ENCODE data around the gene BTBD6. TPM values are rescaled to one million over a fixed set of nuclear protein-coding genes. Genes with fewer than 3 reads are reported as not detected.
"Not testable (repeated sequence)": the region's sequence is repeated elsewhere in the genome, so short reads cannot be mapped to it uniquely, and the experiment has no call there.

The BTBD6 gene
- total RNA-seq, 1 experiment from 2014 or later, result 0.26 TPM

DNA sequence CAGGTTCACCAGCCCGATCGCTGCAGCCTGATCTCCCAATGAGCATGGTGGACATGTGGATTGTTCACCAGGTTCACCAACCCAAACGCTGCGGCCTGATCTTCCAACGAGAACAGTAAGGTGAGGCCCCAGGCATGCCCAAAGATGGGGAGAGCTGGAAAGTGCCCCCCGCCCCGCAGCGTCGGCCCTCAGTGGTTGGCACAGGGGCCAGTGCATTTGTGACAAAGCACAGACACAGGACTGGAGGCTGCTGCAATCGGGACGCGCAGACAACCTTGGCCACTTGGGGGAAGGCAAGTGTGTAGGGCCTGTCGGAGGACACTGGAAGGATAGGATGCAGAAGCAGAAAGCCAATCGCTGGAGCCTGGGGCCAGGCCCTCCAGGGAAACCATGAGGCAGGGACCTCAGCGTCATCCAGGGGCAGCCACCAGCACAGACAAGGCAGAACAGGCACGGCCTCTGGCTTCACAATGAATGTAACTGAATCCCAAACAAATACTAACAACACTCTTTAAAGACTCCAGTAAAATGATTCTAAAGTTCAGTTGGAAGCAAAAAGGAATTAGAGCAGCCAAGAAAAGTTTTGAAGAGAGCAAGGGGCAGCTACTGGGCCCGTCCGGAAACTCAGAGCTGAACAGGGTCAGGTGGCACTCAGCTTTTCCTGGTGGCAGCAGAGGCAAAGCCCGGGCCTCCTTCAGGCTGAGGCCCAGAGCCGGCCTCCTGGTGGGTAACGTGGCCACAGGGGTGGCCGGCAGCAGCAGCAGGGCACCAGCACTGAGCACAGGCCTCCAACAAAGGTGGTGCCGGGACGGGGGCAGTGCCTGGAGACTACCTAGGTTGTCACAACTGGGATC, 39.1 kb downstream of the BTBD6 start:
- no peak overlapping the region for H3K27ac ChIP-seq (ENCODE audit: low read length)
- in situ Hi-C loops (cut with HindIII; ENCODE audit: low pct_unique_long_range_greater_than_20kb, low sequenced_read_pairs), result no loop called here
- no peak for DNase-seq (ENCODE audit: low read depth, low spot score)
- POLR2A ChIA-PET, result no interaction called here
- intact Hi-C loops (cut with micrococcal nuclease; ENCODE audit: unreplicated experiment), result loop anchor here (10.0 kb wide), 1 partner anchor 193 kb away; no protein-coding TSS in a partner anchor
- peak; percentile 63; the same call in 1 of the 2 replicates for ATAC-seq
- H3K9me3 ChIP-seq (ENCODE audit: control insufficient read depth, insufficient read depth, low read depth, low read length), result no peaks in the 10 kb centered on the region
- TF ChIP-seq POLR2AphosphoS5 (IDR thresholded peaks at IDR 0.05; ENCODE audit: low read depth, low read length) (no peak), TCF7L2 (IDR thresholded peaks at IDR 0.05; ENCODE audit: low read depth, low read length) (no peak)
- TF ChIP-seq, protein P1, sequence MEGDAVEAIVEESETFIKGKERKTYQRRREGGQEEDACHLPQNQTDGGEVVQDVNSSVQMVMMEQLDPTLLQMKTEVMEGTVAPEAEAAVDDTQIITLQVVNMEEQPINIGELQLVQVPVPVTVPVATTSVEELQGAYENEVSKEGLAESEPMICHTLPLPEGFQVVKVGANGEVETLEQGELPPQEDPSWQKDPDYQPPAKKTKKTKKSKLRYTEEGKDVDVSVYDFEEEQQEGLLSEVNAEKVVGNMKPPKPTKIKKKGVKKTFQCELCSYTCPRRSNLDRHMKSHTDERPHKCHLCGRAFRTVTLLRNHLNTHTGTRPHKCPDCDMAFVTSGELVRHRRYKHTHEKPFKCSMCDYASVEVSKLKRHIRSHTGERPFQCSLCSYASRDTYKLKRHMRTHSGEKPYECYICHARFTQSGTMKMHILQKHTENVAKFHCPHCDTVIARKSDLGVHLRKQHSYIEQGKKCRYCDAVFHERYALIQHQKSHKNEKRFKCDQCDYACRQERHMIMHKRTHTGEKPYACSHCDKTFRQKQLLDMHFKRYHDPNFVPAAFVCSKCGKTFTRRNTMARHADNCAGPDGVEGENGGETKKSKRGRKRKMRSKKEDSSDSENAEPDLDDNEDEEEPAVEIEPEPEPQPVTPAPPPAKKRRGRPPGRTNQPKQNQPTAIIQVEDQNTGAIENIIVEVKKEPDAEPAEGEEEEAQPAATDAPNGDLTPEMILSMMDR (IDR thresholded peaks at IDR 0.05), result no peak
- TF ChIP-seq, protein P2, sequence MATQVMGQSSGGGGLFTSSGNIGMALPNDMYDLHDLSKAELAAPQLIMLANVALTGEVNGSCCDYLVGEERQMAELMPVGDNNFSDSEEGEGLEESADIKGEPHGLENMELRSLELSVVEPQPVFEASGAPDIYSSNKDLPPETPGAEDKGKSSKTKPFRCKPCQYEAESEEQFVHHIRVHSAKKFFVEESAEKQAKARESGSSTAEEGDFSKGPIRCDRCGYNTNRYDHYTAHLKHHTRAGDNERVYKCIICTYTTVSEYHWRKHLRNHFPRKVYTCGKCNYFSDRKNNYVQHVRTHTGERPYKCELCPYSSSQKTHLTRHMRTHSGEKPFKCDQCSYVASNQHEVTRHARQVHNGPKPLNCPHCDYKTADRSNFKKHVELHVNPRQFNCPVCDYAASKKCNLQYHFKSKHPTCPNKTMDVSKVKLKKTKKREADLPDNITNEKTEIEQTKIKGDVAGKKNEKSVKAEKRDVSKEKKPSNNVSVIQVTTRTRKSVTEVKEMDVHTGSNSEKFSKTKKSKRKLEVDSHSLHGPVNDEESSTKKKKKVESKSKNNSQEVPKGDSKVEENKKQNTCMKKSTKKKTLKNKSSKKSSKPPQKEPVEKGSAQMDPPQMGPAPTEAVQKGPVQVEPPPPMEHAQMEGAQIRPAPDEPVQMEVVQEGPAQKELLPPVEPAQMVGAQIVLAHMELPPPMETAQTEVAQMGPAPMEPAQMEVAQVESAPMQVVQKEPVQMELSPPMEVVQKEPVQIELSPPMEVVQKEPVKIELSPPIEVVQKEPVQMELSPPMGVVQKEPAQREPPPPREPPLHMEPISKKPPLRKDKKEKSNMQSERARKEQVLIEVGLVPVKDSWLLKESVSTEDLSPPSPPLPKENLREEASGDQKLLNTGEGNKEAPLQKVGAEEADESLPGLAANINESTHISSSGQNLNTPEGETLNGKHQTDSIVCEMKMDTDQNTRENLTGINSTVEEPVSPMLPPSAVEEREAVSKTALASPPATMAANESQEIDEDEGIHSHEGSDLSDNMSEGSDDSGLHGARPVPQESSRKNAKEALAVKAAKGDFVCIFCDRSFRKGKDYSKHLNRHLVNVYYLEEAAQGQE (IDR thresholded peaks at IDR 0.05; ENCODE audit: insufficient read depth in 1 of 2, low read depth in 2 of 2, low read length in 1 of 2), result no peak
- H3K36me3 ChIP-seq (ENCODE audit: control insufficient read depth, insufficient read depth, low read length), result no peaks in the 10 kb centered on the region
- H3K4me1 ChIP-seq (ENCODE audit: control insufficient read depth, insufficient read depth, low read length), result no peaks in the 10 kb centered on the region
- H3K4me3 ChIP-seq (ENCODE audit: low read depth in 2 of 2, low read length in 2 of 2), result no peak overlapping the region
- CTCF ChIA-PET, result no interaction called here
- no TSS peak for BruUV-seq (replicated peaks)
- no peaks in the 10 kb centered on the region for H3K27me3 ChIP-seq (ENCODE audit: control insufficient read depth, insufficient read depth, low read length)

DNA sequence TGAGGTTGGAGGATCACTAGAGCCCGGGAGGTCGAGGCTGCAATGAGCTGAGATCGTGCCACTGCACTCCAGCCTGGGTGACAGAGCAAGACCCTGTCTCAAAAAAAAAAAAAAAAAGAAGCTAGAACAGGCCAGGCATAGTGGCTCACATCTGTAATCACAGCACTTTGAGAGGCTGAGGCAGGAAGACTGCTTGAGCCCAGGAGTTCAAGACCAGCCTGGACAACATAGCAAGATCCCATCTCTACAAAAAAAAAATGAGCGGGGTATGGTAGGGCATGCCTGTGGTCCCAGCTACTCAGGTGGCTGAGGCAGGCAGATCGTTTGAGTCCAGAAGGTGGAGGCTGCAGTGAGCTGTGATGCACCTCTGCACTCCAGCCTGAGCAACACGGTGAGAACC, 40.6 kb downstream of the BTBD6 start:
- H3K27ac ChIP-seq (ENCODE audit: low read length); H3K36me3 ChIP-seq (ENCODE audit: control insufficient read depth, insufficient read depth, low read length); DNase-seq (ENCODE audit: low read depth, low spot score); H3K9me3 ChIP-seq (ENCODE audit: control insufficient read depth, insufficient read depth, low read depth, low read length); POLR2A ChIA-PET; ATAC-seq; H3K27me3 ChIP-seq (ENCODE audit: control insufficient read depth, insufficient read depth, low read length); in situ Hi-C loops (cut with HindIII; ENCODE audit: low pct_unique_long_range_greater_than_20kb, low sequenced_read_pairs); H3K4me1 ChIP-seq (ENCODE audit: control insufficient read depth, insufficient read depth, low read length); BruUV-seq (replicated peaks); H3K4me3 ChIP-seq (ENCODE audit: low read depth in 2 of 2, low read length in 2 of 2): not testable (repeated sequence)
- CTCF ChIA-PET, result interaction anchor here (0.6 kb wide), 1 partner anchor 86 kb away, joined by 4 read pairs; no protein-coding TSS in a partner anchor
- intact Hi-C loops (cut with micrococcal nuclease; ENCODE audit: unreplicated experiment), result loop anchor here (10.0 kb wide), 1 partner anchor 194 kb away; no protein-coding TSS in a partner anchor

DNA sequence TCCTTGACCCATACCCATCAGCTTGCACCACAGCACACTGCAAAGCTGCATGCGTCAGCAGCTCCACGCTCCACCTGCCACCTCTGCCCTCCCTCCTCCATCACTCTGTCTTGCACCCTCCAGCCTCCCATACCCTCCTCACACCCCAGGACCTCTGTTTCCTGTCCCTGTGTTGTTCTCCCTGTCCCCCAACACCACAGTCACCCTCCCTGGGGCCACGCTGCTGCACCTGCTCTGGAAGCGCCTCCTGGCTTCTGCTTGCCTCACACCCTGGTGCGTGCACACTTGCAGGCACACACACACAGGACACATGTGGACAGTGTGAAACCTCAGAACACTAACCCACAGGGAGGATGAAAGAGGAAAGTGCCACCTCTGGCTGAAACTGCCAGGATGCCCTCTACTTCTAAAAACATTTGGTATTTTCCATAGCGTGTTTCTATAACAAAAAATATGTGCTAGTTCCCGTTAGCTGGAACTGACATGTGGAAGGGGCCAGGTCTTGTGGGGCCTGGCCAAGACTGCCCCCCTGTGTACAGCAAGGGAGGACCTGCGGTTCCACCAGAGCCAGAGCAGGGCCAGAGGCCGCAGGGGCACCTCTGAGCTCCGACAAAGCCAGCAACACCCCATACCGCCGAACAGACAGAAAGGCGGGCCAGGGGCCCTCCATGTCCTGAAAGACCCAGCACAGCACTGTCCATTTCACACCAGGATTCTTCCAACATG, 42.5 kb downstream of the BTBD6 start:
- TF ChIP-seq, protein P2 (IDR thresholded peaks at IDR 0.05; ENCODE audit: insufficient read depth in 1 of 2, low read depth in 2 of 2, low read length in 1 of 2), result no peak
- TF ChIP-seq POLR2AphosphoS5 (IDR thresholded peaks at IDR 0.05; ENCODE audit: low read depth, low read length), result no peak
- TF ChIP-seq, protein P1 (IDR thresholded peaks at IDR 0.05), result no peak
- no peak for TF ChIP-seq SIN3A (IDR thresholded peaks at IDR 0.05; ENCODE audit: borderline replicate concordance, insufficient read depth, low read depth, low read length)
- TF ChIP-seq TCF7L2 (IDR thresholded peaks at IDR 0.05; ENCODE audit: low read depth, low read length), result no peak
- no peak for ATAC-seq
- no TSS peak for BruUV-seq (replicated peaks)
- in situ Hi-C loops (cut with HindIII; ENCODE audit: low pct_unique_long_range_greater_than_20kb, low sequenced_read_pairs) (no loop called here), intact Hi-C loops (cut with micrococcal nuclease; ENCODE audit: unreplicated experiment) (no loop called here)
- ChIA-PET CTCF (no interaction called here), POLR2A (no interaction called here)
- DNase-seq (ENCODE audit: low read depth, low spot score), result no peak
- no peak overlapping the region for H3K27ac ChIP-seq (ENCODE audit: low read length)
- peaks cover 7% of the 10 kb centered on the region; the same call in 1 of the 2 replicates for H3K4me1 ChIP-seq (ENCODE audit: control insufficient read depth, insufficient read depth, low read length)
- H3K36me3 ChIP-seq (ENCODE audit: control insufficient read depth, insufficient read depth, low read length), result no peaks in the 10 kb centered on the region
- no peaks in the 10 kb centered on the region for H3K9me3 ChIP-seq (ENCODE audit: control insufficient read depth, insufficient read depth, low read depth, low read length)
- no peak overlapping the region for H3K4me3 ChIP-seq (ENCODE audit: low read depth in 2 of 2, low read length in 2 of 2)
- no peaks in the 10 kb centered on the region for H3K27me3 ChIP-seq (ENCODE audit: control insufficient read depth, insufficient read depth, low read length)

Measured in Panc1 (cell line).